Mesenchymal stem cell (in vitro differentiated cells and primary cell): Measurements from ENCODE around the gene KASH5.

Experiments
- DNase-seq: peaks from one replicate; pipeline ENCODE4 v3.0.0-alpha.2; 2013
- H2AFZ ChIP-seq: one replicate; pipeline ENCODE4 v1.6.1; 2013; ENCODE audit warnings: low read depth, mild to moderate bottlenecking, control low read depth, inconsistent platforms, low read length, moderate library complexity
- H2AK5ac ChIP-seq: 2 replicates; pipeline ENCODE4 v1.6.1; 2013; ENCODE audit warnings: low read length, moderate library complexity, mild to moderate bottlenecking, inconsistent platforms; ENCODE audit not compliant: severe bottlenecking
- H2BK120ac ChIP-seq: one replicate; pipeline ENCODE4 v1.6.1; 2013; ENCODE audit warnings: low read depth, mild to moderate bottlenecking, inconsistent platforms, low read length, moderate library complexity
- H2BK12ac ChIP-seq, 2 experiments: one replicate each; pipeline ENCODE4 v1.6.1; 2013; ENCODE audit warnings: inconsistent platforms in 2 of 2, low read length in 2 of 2, mild to moderate bottlenecking in 2 of 2, moderate library complexity in 2 of 2, control low read depth in 1 of 2
- H2BK15ac ChIP-seq: one replicate; pipeline ENCODE4 v1.6.1; 2013; ENCODE audit warnings: mild to moderate bottlenecking, low read depth, inconsistent platforms; ENCODE audit not compliant: poor library complexity, severe bottlenecking
- H2BK5ac ChIP-seq: 2 replicates; pipeline ENCODE4 v1.6.1; 2013; ENCODE audit warnings: low read depth, mild to moderate bottlenecking, low read length, control low read depth, inconsistent platforms; ENCODE audit not compliant: poor library complexity, severe bottlenecking
- H3K14ac ChIP-seq, 2 experiments: one replicate each; pipeline ENCODE4 v1.6.1; 2013; ENCODE audit warnings: inconsistent platforms in 2 of 2, low read length in 2 of 2, control low read depth in 1 of 2, mild to moderate bottlenecking in 1 of 2, moderate library complexity in 1 of 2
- H3K18ac ChIP-seq, 2 experiments: one replicate each; pipeline ENCODE4 v1.6.1; 2013; ENCODE audit warnings: inconsistent platforms in 2 of 2, low read length in 2 of 2, control low read depth in 1 of 2, low read depth in 1 of 2, mild to moderate bottlenecking in 1 of 2
- H3K23ac ChIP-seq, 2 experiments: one replicate each; pipeline ENCODE4 v1.6.1; 2013; ENCODE audit warnings: inconsistent platforms in 2 of 2, low read length in 2 of 2, mild to moderate bottlenecking in 2 of 2, moderate library complexity in 2 of 2, control low read depth in 1 of 2
- H3K27ac ChIP-seq: 2 replicates; pipeline ENCODE4 v1.5.1; 2013; ENCODE audit warnings: mild to moderate bottlenecking, moderate library complexity, low read length, control low read depth, inconsistent platforms; ENCODE audit not compliant: poor library complexity, severe bottlenecking
- H3K27me3 ChIP-seq, 2 experiments: 2 replicates each; pipeline versions ENCODE4 v1.6.1 to v1.7.0; 2013; ENCODE audit warnings: low read length in 2 of 2, mild to moderate bottlenecking in 2 of 2, moderate library complexity in 2 of 2, control low read depth in 1 of 2, inconsistent platforms in 1 of 2; ENCODE audit not compliant: control insufficient read depth in 1 of 2, insufficient read depth in 1 of 2
- H3K36me3 ChIP-seq, 2 experiments: 2 replicates each; pipeline versions ENCODE4 v1.6.1 to v1.7.0; 2013; ENCODE audit warnings: low read length in 2 of 2, control low read depth in 1 of 2, inconsistent platforms in 1 of 2, low read depth in 1 of 2, mild to moderate bottlenecking in 1 of 2; ENCODE audit not compliant: insufficient read depth in 2 of 2, control insufficient read depth in 1 of 2
- H3K4ac ChIP-seq, 2 experiments: one replicate each; pipeline ENCODE4 v1.6.1; 2013; ENCODE audit warnings: inconsistent platforms in 2 of 2, low read length in 2 of 2, mild to moderate bottlenecking in 2 of 2, moderate library complexity in 2 of 2, control low read depth in 1 of 2, low read depth in 1 of 2
- H3K4me1 ChIP-seq: 2 replicates; pipeline ENCODE4 v1.6.1; 2013; ENCODE audit warnings: low read depth, low read length, control low read depth; ENCODE audit not compliant: control insufficient read depth, insufficient read depth
- H3K4me2 ChIP-seq: 2 replicates; pipeline ENCODE4 v1.6.1; 2013; ENCODE audit warnings: low read length, mild to moderate bottlenecking, inconsistent platforms; ENCODE audit not compliant: poor library complexity, severe bottlenecking
- H3K4me3 ChIP-seq, 2 experiments: 2 replicates each; pipeline versions ENCODE4 v1.5.1 to v1.7.0; 2013; ENCODE audit warnings: low read length in 2 of 2, mild to moderate bottlenecking in 2 of 2, control low read depth in 1 of 2, low read depth in 1 of 2; ENCODE audit not compliant: insufficient read depth in 1 of 2
- H3K79me1 ChIP-seq: replicated peaks from 2 replicates; pipeline ENCODE4 v1.6.1; 2013; ENCODE audit warnings: mild to moderate bottlenecking, control low read depth, low read length, inconsistent platforms; ENCODE audit not compliant: poor library complexity, severe bottlenecking
- H3K9ac ChIP-seq: 2 replicates; pipeline ENCODE4 v1.7.0; 2013; ENCODE audit warnings: mild to moderate bottlenecking, low read length, moderate library complexity
- H3K9me3 ChIP-seq: 2 replicates; pipeline ENCODE4 v1.7.0; 2013; ENCODE audit warnings: mild to moderate bottlenecking, low read length; ENCODE audit not compliant: control insufficient read depth
- H4K8ac ChIP-seq: one replicate; pipeline ENCODE4 v1.6.1; 2013; ENCODE audit warnings: inconsistent platforms, mild to moderate bottlenecking, low read length, moderate library complexity
- H4K91ac ChIP-seq: one replicate; pipeline ENCODE4 v1.6.1; 2013; ENCODE audit warnings: mild to moderate bottlenecking, low read length, inconsistent platforms
- WGBS: methylation state at CpG from one replicate; pipeline ENCODE4 v1.1.7; 2013; ENCODE audit warnings: mixed read lengths; 5-methylcytosine and 5-hydroxymethylcytosine counted together

KASH5 gene

GRCh38 chr19:49423985-49424303 is 35.9 kb downstream of the KASH5 start:
- Histone ChIP-seq H3K4ac (no peak overlapping the region), H3K79me1 (no peaks in the 10 kb centered on the region), H3K9me3 (no peaks in the 10 kb centered on the region), H2BK5ac (no peak overlapping the region), H3K27ac (no peak overlapping the region), H2BK12ac (no peak overlapping the region), H3K4me1 (peaks cover 25% of the 10 kb centered on the region), H4K91ac (no peak overlapping the region), H3K27me3 (peaks cover 94 to 97% of the 10 kb centered on the region in 2 experiments), H2BK15ac (no peak overlapping the region), H3K36me3 (no peaks in the 10 kb centered on the region), H3K9ac (no peak overlapping the region), H3K14ac (no peak overlapping the region), H2AK5ac (no peak overlapping the region), H3K18ac (no peak overlapping the region), H3K4me3 (no peak overlapping the region), H3K4me2 (no peak overlapping the region), H3K23ac (no peak overlapping the region), H2BK120ac (no peak overlapping the region), H4K8ac (no peak overlapping the region), H2AFZ (no peak overlapping the region)
- 19% methylated on average over 3 of the region's 3 CpGs for WGBS
- no peak for DNase-seq

- H3K4me1 ChIP-seq = peaks cover 22% of the 10 kb centered on the region
- no peaks in the 10 kb centered on the region for H3K79me1 ChIP-seq
- WGBS = 42% methylated on average over 7 of the region's 7 CpGs
- no peak within 1 kb of the TSS for H2AFZ ChIP-seq
- no peak within 1 kb of the TSS for H3K4me3 ChIP-seq
- no peak within 1 kb of the TSS for H2AK5ac ChIP-seq
- H2BK12ac ChIP-seq = no peak within 1 kb of the TSS
- no peak within 1 kb of the TSS for H4K91ac ChIP-seq
- no peak within 1 kb of the TSS for H3K23ac ChIP-seq
- H3K36me3 ChIP-seq = no peaks in the 10 kb centered on the region
- H3K4me2 ChIP-seq = no peak within 1 kb of the TSS
- no peak within 1 kb of the TSS for H2BK15ac ChIP-seq
- no peak for DNase-seq
- H3K14ac ChIP-seq = no peak within 1 kb of the TSS
- H3K27ac ChIP-seq = no peak within 1 kb of the TSS
- no peak within 1 kb of the TSS for H3K9ac ChIP-seq
- no peak within 1 kb of the TSS for H2BK120ac ChIP-seq
- H3K18ac ChIP-seq = no peak within 1 kb of the TSS
- H2BK5ac ChIP-seq = no peak within 1 kb of the TSS
- H3K4ac ChIP-seq = no peak within 1 kb of the TSS
- H3K9me3 ChIP-seq = no peaks in the 10 kb centered on the region
- peaks cover 95 to 100% of the 10 kb centered on the region in 2 experiments for H3K27me3 ChIP-seq
- H4K8ac ChIP-seq = no peak within 1 kb of the TSS
Observed at GRCh38 chr19:49425178-49425577, 37.1 kb downstream of the KASH5 start, which contains the start of gene GFY. TSS of gene GFY (plus strand) at chr19:49425388. CDS start at chr19:49426431, 1,043 bp downstream.

- H3K23ac ChIP-seq = no peak overlapping the region
- H3K9ac ChIP-seq = no peak overlapping the region
- no peak overlapping the region for H2AK5ac ChIP-seq
- no peak overlapping the region for H3K4ac ChIP-seq
- peaks cover 95 to 100% of the 10 kb centered on the region in 2 experiments for H3K27me3 ChIP-seq
- H3K4me2 ChIP-seq = no peak overlapping the region
- no peak overlapping the region for H2BK12ac ChIP-seq
- H3K4me1 ChIP-seq = peaks cover 22% of the 10 kb centered on the region
- no peak overlapping the region for H3K14ac ChIP-seq
- H3K4me3 ChIP-seq = no peak overlapping the region
- no peak overlapping the region for H3K27ac ChIP-seq
- H3K79me1 ChIP-seq = no peaks in the 10 kb centered on the region
- no peak overlapping the region for H4K91ac ChIP-seq
- no peak overlapping the region for H2BK120ac ChIP-seq
- no peaks in the 10 kb centered on the region for H3K36me3 ChIP-seq
- H2BK15ac ChIP-seq = no peak overlapping the region
- 7% methylated on average over 30 of the region's 30 CpGs for WGBS
- no peak overlapping the region for H4K8ac ChIP-seq
- no peak overlapping the region for H2AFZ ChIP-seq
- H3K9me3 ChIP-seq = no peaks in the 10 kb centered on the region
- H3K18ac ChIP-seq = no peak overlapping the region
- no peak overlapping the region for H2BK5ac ChIP-seq
- no peak for DNase-seq
Observed at GRCh38 chr19:49425922-49426592, 38.0 kb downstream of the KASH5 start.

- Histone ChIP-seq H2BK120ac (no peak overlapping the region), H3K27me3 (peaks cover 88 to 96% of the 10 kb centered on the region in 2 experiments), H2BK15ac (no peak overlapping the region), H2AK5ac (no peak overlapping the region), H4K8ac (no peak overlapping the region), H2BK12ac (no peak overlapping the region), H3K14ac (no peak overlapping the region), H3K4me3 (no peak overlapping the region), H3K79me1 (no peaks in the 10 kb centered on the region), H3K23ac (no peak overlapping the region), H4K91ac (no peak overlapping the region), H3K4me1 (peaks cover 18% of the 10 kb centered on the region), H3K4ac (no peak overlapping the region), H3K27ac (no peak overlapping the region), H2AFZ (no peak overlapping the region), H3K4me2 (no peak overlapping the region), H3K36me3 (no peaks in the 10 kb centered on the region), H3K9ac (no peak overlapping the region), H3K9me3 (no peaks in the 10 kb centered on the region), H2BK5ac (no peak overlapping the region), H3K18ac (no peak overlapping the region)
- no peak for DNase-seq
- WGBS = 86% methylated on average over 12 of the region's 12 CpGs
Observed at GRCh38 chr19:49427339-49427738, 39.3 kb downstream of the KASH5 start.
